H9 (cell line): ENCODE data around the gene TMEM120B. TPM values are rescaled to one million over a fixed set of nuclear protein-coding genes. Genes with fewer than 3 reads are reported as not detected.

Source experiments
- DNase-seq: peaks from one replicate; pipeline ENCODE4 v3.0.0-alpha.2; 2017
- H2AFZ ChIP-seq: one replicate; pipeline ENCODE4 v1.6.1; 2013; ENCODE audit warnings: mild to moderate bottlenecking, low read length, control low read depth, moderate library complexity
- H2AK5ac ChIP-seq: 2 replicates; pipeline ENCODE4 v1.6.1; 2013; ENCODE audit warnings: low read length, control low read depth, mixed read lengths; ENCODE audit not compliant: insufficient read length
- H2BK120ac ChIP-seq: one replicate; pipeline ENCODE4 v1.6.1; 2013; ENCODE audit warnings: low read depth, mild to moderate bottlenecking, low read length, control low read depth, inconsistent platforms; ENCODE audit not compliant: poor library complexity, severe bottlenecking
- H2BK12ac ChIP-seq: 2 replicates; pipeline ENCODE4 v1.6.1; 2013; ENCODE audit warnings: low read length, control low read depth, mixed read lengths, low read depth; ENCODE audit not compliant: insufficient read length
- H2BK15ac ChIP-seq: 2 replicates; pipeline ENCODE4 v1.6.1; 2013; ENCODE audit warnings: low read depth, low read length, control low read depth
- H2BK20ac ChIP-seq: one replicate; pipeline ENCODE4 v1.6.1; 2013; ENCODE audit warnings: low read depth, mild to moderate bottlenecking, low read length, control low read depth, inconsistent platforms; ENCODE audit not compliant: poor library complexity, severe bottlenecking
- H2BK5ac ChIP-seq: 2 replicates; pipeline ENCODE4 v1.6.1; 2013; ENCODE audit warnings: low read length, control low read depth, mixed read lengths; ENCODE audit not compliant: insufficient read length
- H3K14ac ChIP-seq: 2 replicates; pipeline ENCODE4 v1.6.1; 2013; ENCODE audit warnings: low read length, control low read depth; ENCODE audit not compliant: insufficient read depth
- H3K18ac ChIP-seq: 2 replicates; pipeline ENCODE4 v1.6.1; 2013; ENCODE audit warnings: low read depth, mild to moderate bottlenecking, mixed read lengths, low read length, control low read depth; ENCODE audit not compliant: insufficient read length
- H3K23ac ChIP-seq: 2 replicates; pipeline ENCODE4 v1.6.1; 2013; ENCODE audit warnings: low read length, control low read depth, mixed read lengths, low read depth; ENCODE audit not compliant: insufficient read length
- H3K23me2 ChIP-seq: 2 replicates; pipeline ENCODE4 v1.6.1; 2013; ENCODE audit warnings: low read depth, mild to moderate bottlenecking, mixed read lengths, low read length, control low read depth; ENCODE audit not compliant: insufficient read length, poor library complexity, severe bottlenecking
- H3K27ac ChIP-seq: 2 replicates; pipeline ENCODE4 v1.5.1; 2013; ENCODE audit warnings: low read length, control low read depth, mixed read lengths, low read depth; ENCODE audit not compliant: insufficient read length
- H3K27me3 ChIP-seq: 2 replicates; pipeline ENCODE4 v1.6.1; 2013; ENCODE audit warnings: low read length, control low read depth, inconsistent platforms; ENCODE audit not compliant: insufficient read depth
- H3K4ac ChIP-seq: 2 replicates; pipeline ENCODE4 v1.6.1; 2013; ENCODE audit warnings: low read depth, mild to moderate bottlenecking, control low read depth, inconsistent platforms, low read length, moderate library complexity
- H3K4me1 ChIP-seq: 2 replicates; pipeline ENCODE4 v1.6.1; 2013; ENCODE audit warnings: low read length, control low read depth, inconsistent platforms; ENCODE audit not compliant: insufficient read depth
- H3K4me2 ChIP-seq: 2 replicates; pipeline ENCODE4 v1.6.1; 2013; ENCODE audit warnings: low read length, control low read depth, mixed read lengths; ENCODE audit not compliant: insufficient read length, insufficient read depth
- H3K56ac ChIP-seq: 2 replicates; pipeline ENCODE4 v1.6.1; 2013; ENCODE audit warnings: low read depth, mild to moderate bottlenecking, mixed read lengths, low read length, control low read depth; ENCODE audit not compliant: insufficient read length
- H3K79me1 ChIP-seq: 2 replicates; pipeline ENCODE4 v1.6.1; 2013; ENCODE audit warnings: low read depth, mild to moderate bottlenecking, moderate library complexity, low read length, control low read depth, inconsistent platforms; ENCODE audit not compliant: insufficient read depth, poor library complexity, severe bottlenecking
- H3K79me2 ChIP-seq: 2 replicates; pipeline ENCODE4 v1.6.1; 2013; ENCODE audit warnings: low read length, control low read depth, inconsistent platforms; ENCODE audit not compliant: insufficient read depth
- H3K9ac ChIP-seq: 2 replicates; pipeline ENCODE4 v1.6.1; 2013; ENCODE audit warnings: low read length, control low read depth, mixed read lengths; ENCODE audit not compliant: insufficient read length; ENCODE audit errors: extremely low read depth
- H3K9me3 ChIP-seq: one replicate; pipeline ENCODE4 v1.6.1; 2013; ENCODE audit warnings: low read depth, low read length, inconsistent platforms; ENCODE audit not compliant: control insufficient read depth
- H3T11ph ChIP-seq: one replicate; pipeline ENCODE4 v1.6.1; 2013; ENCODE audit warnings: mild to moderate bottlenecking, low read length, control low read depth, inconsistent platforms
- H4K20me1 ChIP-seq: one replicate; pipeline ENCODE4 v1.6.1; 2013; ENCODE audit not compliant: control insufficient read depth, insufficient read length, insufficient read depth
- H4K5ac ChIP-seq: 2 replicates; pipeline ENCODE4 v1.6.1; 2013; ENCODE audit warnings: low read depth, mild to moderate bottlenecking, mixed read lengths, low read length, control low read depth; ENCODE audit not compliant: insufficient read length
- H4K8ac ChIP-seq: replicated peaks from 2 replicates; pipeline ENCODE4 v1.6.1; 2013; ENCODE audit warnings: low read length, control low read depth, mixed read lengths, low read depth; ENCODE audit not compliant: insufficient read length
- H4K91ac ChIP-seq: 2 replicates; pipeline ENCODE4 v1.6.1; 2013; ENCODE audit warnings: low read depth, mild to moderate bottlenecking, moderate library complexity, mixed read lengths, low read length, control low read depth; ENCODE audit not compliant: insufficient read length
- H3K27ac Mint-ChIP-seq, 3 experiments: 2 replicates in 2 of 3; 3 replicates in 1 of 3; pipeline ENCODE4 v1.8.0; 2020 to 2021; ENCODE audit warnings: mixed read lengths in 3 of 3, mild to moderate bottlenecking in 1 of 3, moderate library complexity in 1 of 3
- H3K27me3 Mint-ChIP-seq: 2 replicates; pipeline ENCODE4 v1.8.0; 2021; ENCODE audit warnings: low read depth, mild to moderate bottlenecking, moderate library complexity, mixed read lengths
- H3K36me3 Mint-ChIP-seq, 3 experiments: 2 replicates in 2 of 3; 3 replicates in 1 of 3; pipeline ENCODE4 v1.8.0; 2020 to 2021; ENCODE audit warnings: low read depth in 3 of 3, mixed read lengths in 3 of 3; ENCODE audit not compliant: insufficient read depth in 1 of 3
- H3K4me1 Mint-ChIP-seq, 2 experiments: 2 replicates each; pipeline ENCODE4 v1.8.0; 2020; ENCODE audit warnings: mixed read lengths in 2 of 2
- H3K4me3 Mint-ChIP-seq, 2 experiments: 2 replicates in 1 of 2; 3 replicates in 1 of 2; pipeline ENCODE4 v1.8.0; 2020 to 2021; ENCODE audit warnings: mild to moderate bottlenecking in 2 of 2, mixed read lengths in 2 of 2, moderate library complexity in 1 of 2
- H3K9me3 Mint-ChIP-seq, 2 experiments: 2 replicates in 1 of 2; 3 replicates in 1 of 2; pipeline ENCODE4 v1.8.0; 2020; ENCODE audit warnings: mild to moderate bottlenecking in 2 of 2, mixed read lengths in 2 of 2, moderate library complexity in 1 of 2
- WGBS: extraction: QIAGEN DNeasy Blood & Tissue Kit; methylation state at CpG from one replicate; pipeline ENCODE4 v1.1.7; 2013; ENCODE audit warnings: missing lambda C conversion rate, low lambda C conversion rate, mixed read lengths; ENCODE audit not compliant: insufficient read length; ENCODE audit errors: extremely low coverage; 5-methylcytosine and 5-hydroxymethylcytosine counted together
- total RNA-seq: library from RNA; stranded (reverse); gene quantifications from 2 replicates; pipeline ENCODE4 v1.2.1, GENCODE V29; 2021
- TF ChIP-seq, protein P1 (sequence below): fragments of 200-600 bp; sonication (generic); conservative IDR thresholded peaks from 3 replicates; pipeline ENCODE4 v1.8.0; 2021; ENCODE audit warnings: antibody characterized with exemption, mild to moderate bottlenecking

Gene TMEM120B
- total RNA-seq, 1 experiment from 2014 or later = 25.8 TPM

DNA sequence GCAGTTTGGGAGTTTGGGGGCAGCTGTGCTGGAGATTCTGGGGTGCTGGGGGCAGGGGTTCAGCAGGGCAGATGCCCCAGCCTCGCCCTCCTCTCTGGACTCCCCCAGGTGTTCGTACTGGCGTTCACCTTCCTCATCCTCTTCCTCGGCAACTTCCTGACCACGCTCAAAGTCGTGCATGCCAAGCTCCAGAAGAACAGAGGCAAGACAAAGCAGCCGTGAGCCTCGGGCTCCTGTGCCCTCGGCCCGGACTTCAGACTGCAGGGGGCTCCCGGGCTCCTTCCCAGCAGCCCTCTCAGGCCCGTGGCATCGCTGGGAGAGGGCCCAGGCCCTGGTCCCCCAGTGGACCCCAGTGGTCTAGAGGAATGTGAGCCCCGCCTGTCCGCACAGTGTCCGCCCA, 62.9 kb downstream of the TMEM120B start:
- Histone ChIP-seq H3K23me2 (no peaks in the 10 kb centered on the region), H3T11ph (no peak overlapping the region), H3K56ac (no peak overlapping the region), H3K4me2 (no peak overlapping the region), H3K27ac (no peak overlapping the region), H3K79me2 (no peaks in the 10 kb centered on the region), H2BK5ac (no peak overlapping the region), H2BK120ac (no peak overlapping the region), H3K18ac (no peak overlapping the region), H2BK20ac (no peak overlapping the region), H2BK15ac (no peak overlapping the region), H3K23ac (no peak overlapping the region), H3K27me3 (no peaks in the 10 kb centered on the region), H3K79me1 (no peaks in the 10 kb centered on the region), H3K14ac (no peak overlapping the region; the same call in 1 of the 2 replicates), H4K20me1 (peaks cover 3% of the 10 kb centered on the region), H4K91ac (no peak overlapping the region), H3K9ac (no peak overlapping the region), H2AK5ac (no peak overlapping the region), H3K9me3 (no peaks in the 10 kb centered on the region), H2AFZ (no peak overlapping the region), H2BK12ac (peak overlapping the region; percentile 31), H3K4ac (no peak overlapping the region), H4K5ac (no peak overlapping the region), H4K8ac (no peak overlapping the region), H3K4me1 (no peaks in the 10 kb centered on the region)
- TF ChIP-seq, protein P1, sequence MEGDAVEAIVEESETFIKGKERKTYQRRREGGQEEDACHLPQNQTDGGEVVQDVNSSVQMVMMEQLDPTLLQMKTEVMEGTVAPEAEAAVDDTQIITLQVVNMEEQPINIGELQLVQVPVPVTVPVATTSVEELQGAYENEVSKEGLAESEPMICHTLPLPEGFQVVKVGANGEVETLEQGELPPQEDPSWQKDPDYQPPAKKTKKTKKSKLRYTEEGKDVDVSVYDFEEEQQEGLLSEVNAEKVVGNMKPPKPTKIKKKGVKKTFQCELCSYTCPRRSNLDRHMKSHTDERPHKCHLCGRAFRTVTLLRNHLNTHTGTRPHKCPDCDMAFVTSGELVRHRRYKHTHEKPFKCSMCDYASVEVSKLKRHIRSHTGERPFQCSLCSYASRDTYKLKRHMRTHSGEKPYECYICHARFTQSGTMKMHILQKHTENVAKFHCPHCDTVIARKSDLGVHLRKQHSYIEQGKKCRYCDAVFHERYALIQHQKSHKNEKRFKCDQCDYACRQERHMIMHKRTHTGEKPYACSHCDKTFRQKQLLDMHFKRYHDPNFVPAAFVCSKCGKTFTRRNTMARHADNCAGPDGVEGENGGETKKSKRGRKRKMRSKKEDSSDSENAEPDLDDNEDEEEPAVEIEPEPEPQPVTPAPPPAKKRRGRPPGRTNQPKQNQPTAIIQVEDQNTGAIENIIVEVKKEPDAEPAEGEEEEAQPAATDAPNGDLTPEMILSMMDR = no peak
- Mint-ChIP-seq H3K27me3 (peaks cover 5% of the 10 kb centered on the region; the same call in 1 of the 2 replicates), H3K36me3 (peaks cover 5 to 20% (median 14%) of the 10 kb centered on the region in 3 experiments; a peak in 5 of 7 replicates), H3K4me1 (peaks cover 13 to 24% of the 10 kb centered on the region in 2 experiments), H3K9me3 (no peaks in the 10 kb centered on the region), H3K4me3 (no peak overlapping the region), H3K27ac (peak overlapping the region in 2 of 3 experiments; percentile 38 to 81; a peak in 1 of 7 replicates)
- no CpG with 5 or more reads among the region's 16 CpGs for WGBS
- no peak for DNase-seq
